HG03378 (cell line): Measurements from ENCODE around the gene UBE3C.
"Not testable (repeated sequence)": the region's sequence is repeated elsewhere in the genome, so short reads cannot be mapped to it uniquely, and the experiment has no call there.

Experiments
- ATAC-seq: cut with Tn5 transposase; IDR thresholded peaks from one replicate; pipeline ENCODE4 v1.9.1; 2021; ENCODE audit warnings: mild to moderate bottlenecking, moderate library complexity; ENCODE audit not compliant: unreplicated experiment

UBE3C gene

GRCh38 chr7:157234271-157234670 is 95.5 kb downstream of the UBE3C start:
- ATAC-seq: no peak

DNA sequence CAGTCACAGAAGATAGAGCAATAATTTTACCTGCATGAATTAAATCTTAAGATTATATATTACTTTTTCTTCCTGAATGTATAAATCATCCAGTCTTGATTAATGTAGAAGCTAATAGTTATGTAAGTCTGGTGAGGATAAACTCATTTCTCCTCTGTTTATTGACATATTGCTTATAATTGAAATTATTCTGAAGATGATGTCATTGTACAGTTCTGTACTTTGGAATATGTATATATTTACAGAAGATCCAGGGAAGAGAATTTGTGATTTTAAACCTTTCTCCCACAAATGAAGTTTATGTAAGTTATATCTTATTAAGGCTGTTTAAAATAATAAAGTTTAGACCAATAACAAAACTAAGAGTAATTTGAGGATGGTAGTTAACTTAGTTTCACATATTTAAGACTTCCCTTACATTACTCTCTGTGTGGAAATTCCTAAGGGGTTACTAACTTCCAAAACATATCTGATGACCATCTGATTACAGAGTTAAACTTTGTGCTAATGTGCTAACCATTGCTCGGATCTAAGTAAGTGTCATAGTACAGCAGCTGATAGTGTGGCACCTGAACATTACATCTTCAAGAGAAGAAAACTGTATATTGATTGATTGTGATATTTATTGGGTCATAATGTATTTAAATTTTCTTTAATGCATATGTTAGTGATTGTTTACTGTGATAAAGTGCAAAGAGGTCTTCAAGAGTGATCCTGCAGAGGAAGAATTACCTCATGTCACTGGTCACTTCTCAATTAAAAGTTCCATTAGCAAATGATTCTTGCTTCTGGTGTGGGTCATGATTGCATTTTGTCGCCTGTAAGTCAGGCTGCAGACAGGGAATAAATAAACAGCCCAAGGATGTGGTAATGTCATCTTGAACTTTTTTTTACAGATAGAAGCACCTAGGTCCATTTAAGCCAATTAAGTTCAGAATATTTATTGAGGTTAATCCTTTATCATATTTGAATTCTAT is 96.9 kb downstream of the UBE3C start:
- ATAC-seq: no peak

DNA sequence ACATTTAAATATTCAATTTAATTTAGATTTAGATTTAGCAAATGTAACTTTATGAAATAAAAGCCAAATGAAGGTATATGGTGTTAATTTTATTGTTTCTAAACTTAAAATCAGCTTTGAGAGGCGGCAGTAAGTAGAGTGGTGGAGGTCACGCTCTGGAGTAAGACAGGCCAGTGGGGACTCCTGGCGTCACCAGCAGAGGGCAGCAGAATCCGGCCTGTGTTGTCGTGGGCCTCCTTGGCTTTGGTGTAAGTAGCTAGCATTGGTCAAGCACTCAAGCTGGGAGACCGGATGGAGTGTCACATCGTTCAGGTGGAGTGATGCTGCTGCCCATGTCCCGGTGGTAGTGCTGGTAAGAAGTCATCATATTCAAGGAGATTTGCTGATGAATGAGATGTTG is 99.4 kb downstream of the UBE3C start:
- ATAC-seq: no peak

DNA sequence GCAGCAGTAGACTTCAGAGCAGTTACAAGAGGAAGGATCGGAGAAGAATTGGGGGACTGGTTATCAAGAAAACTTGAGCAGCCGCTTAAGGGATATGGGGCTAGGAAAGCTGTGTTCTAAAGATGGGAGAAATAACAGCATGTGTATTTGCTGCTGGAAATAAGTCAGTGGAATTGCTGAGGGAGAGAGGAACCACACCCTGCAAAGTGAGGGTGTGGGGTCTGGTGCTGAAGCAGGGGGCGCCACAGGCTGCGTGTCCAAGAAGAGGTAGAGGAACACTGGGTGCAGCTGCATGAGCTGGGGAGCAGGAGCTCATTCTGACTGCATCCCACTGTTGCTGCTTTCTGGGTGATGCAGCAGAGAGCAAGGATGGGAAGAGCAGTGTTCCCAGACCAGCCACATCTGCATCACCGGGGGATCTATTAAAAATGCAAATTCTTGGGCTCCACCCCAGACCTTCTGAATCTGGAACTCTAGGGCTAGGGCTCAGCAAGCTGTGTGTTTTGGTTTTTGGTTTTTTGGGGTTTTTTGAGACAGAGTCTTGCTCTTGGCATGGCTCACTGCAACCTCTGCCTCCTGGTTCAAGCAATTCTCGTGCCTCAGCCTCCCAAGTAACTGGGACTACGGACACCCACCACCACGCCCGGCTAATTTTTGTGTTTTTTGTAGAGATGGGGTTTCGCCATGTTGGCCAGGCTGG is 101.0 kb downstream of the UBE3C start:
- no peak for ATAC-seq

GRCh38 chr7:157241631-157242030 is 102.9 kb downstream of the UBE3C start:
- no peak for ATAC-seq

GRCh38 chr7:157244516-157245294 is 106.0 kb downstream of the UBE3C start:
- no peak for ATAC-seq

- ATAC-seq: no peak
Observed at GRCh38 chr7:157246052-157246451, 107.3 kb downstream of the UBE3C start.

- ATAC-seq: no peak
Observed at GRCh38 chr7:157248659-157249058, 109.9 kb downstream of the UBE3C start.

DNA sequence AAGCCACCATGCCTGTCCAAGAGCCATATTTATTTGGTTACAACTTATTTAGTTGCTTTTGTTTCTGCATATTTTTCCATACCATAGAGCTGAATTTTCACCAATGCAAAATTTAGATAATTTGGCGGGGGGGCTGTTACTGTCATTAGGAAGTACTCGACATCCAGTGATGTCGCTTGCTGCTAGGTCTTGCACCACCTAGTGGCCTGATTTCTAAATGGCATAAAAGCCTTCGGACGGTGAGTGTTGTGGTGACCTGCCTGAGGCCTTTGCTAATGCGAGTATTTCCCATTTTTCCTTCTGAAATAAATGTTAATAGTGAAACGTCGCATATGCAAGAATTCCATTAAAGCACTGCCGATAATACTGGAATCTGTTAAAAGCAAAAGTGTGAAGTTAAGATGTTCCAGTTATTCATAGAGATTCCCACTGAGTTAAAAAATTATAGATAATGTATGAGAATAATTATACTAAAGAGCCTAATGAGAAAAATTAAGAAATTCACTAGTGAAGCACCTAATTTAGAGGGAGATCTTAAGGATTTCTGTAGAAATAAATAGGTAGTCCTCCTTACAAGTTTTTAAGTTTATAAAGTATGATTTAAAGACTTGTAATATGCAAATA is 112.0 kb downstream of the UBE3C start:
- ATAC-seq: no peak

DNA sequence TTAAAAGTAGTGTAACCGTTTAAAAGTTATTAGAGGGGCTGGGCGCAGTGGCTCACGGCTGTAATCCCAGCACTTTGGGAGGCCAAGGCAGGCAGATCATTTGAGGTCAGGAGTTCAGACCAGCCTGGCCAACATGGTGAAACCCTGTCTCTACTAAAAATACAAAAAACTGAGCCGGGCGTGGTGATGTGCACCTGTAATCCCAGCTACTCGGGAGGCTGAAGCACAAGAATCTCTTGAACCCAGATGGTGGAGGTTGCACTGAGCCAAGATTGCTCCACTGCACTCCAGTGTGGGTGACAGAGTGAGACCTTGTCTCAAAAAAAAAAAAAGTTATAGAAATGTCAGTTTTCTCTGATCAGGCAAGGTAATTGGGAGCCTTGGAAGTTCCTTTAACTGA is 113.1 kb downstream of the UBE3C start:
- ATAC-seq: not testable (repeated sequence)

- ATAC-seq: no peak
Observed at GRCh38 chr7:157253850-157254249, 115.1 kb downstream of the UBE3C start.

DNA sequence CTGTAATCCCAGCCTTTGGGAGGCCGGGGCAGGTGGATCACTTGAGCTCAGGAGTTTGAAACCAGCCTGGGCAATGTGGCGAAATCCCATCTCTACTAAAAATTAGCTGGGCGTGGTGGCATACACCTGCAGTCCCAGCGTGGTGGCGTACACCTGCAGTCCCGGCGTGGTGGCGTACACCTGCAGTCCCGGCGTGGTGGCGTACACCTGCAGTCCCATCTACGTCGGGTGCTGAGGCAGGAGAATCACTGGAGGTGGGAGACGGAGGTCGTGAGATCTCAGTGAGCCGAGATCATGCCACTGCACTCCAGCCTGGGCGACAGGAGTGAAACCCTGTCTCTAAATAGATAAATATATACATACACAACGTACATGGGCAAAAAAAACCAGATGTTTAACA is 116.1 kb downstream of the UBE3C start:
- not testable (repeated sequence) for ATAC-seq

GRCh38 chr7:157255201-157255606 is 116.5 kb downstream of the UBE3C start:
- ATAC-seq: no peak

DNA sequence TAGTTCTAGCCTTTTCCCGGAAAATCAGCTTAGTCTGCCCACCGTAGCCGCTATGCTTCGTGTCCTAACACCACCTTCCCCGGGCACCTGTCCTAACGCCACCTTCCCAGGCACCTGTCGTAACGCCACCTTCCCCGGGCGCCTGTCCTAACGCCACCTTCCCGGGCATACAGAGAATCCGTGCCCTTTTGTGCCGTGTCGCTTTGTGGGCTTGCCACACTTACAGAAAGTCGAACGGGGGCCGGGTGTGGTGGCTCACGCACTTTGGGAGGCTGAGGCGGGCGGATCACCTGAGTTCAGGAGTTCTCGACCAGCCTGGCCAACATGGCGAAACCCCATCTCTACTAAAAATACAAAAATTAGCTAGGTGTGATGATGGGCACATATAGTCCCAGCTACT is 124.4 kb downstream of the UBE3C start:
- no peak for ATAC-seq

DNA sequence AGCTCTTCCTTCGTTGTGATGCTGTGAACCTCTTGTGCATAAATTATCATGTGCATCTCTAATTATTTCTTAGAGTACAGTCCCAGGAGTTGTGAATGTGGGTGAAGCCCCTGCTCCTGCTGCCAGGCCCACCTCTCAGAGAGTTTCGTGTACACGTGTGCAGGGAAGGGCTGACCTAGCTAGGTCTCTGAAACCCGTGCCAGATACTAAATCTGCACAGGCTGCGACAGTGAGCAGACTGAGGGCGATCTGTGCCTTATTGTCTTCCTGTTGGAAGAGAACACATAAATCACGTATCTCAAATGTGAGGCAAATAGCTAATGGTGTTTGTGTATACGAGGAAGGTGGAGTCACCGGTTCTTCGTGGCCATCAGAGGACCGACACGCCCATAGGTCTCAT is 126.3 kb downstream of the UBE3C start:
- no peak for ATAC-seq

GRCh38 chr7:157266272-157266671 is 127.5 kb downstream of the UBE3C start:
- ATAC-seq: no peak

DNA sequence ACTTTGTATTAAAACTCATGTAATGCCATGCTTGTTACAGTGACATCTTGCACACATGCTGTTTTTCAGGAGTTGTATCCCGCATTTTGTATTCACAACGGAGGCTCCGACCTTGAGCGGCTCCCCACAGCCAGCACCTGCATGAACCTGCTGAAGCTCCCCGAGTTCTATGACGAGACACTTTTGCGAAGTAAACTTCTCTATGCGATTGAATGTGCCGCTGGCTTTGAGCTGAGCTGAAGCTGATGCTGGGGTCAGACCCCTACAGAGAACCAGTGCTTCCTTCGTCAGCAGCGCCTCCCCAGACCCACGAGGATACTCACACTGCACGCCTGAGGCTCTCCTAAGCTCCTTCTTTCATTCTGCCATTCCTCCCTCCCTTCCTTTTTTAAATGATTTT is 128.8 kb downstream of the UBE3C start:
- ATAC-seq: no peak

DNA sequence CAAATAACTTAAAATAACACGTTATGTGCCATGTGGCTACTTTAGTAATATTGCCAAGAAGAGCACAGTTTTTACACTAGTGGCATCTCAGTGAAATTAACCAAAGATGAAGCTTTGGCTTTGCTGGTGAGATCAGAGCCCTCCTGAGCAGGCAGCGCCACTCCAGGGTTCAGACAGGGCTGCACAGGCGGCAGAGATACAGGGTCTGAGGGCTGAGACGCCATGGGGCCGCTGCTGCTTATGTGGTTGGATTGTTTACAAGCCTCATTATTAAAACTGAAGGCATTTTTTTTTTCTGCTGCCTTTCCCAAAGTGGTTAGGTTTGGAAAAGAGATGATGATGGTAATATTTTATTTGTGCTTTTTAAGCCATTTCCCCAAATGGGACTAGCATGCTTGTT is 129.2 kb downstream of the UBE3C start:
- no peak for ATAC-seq

DNA sequence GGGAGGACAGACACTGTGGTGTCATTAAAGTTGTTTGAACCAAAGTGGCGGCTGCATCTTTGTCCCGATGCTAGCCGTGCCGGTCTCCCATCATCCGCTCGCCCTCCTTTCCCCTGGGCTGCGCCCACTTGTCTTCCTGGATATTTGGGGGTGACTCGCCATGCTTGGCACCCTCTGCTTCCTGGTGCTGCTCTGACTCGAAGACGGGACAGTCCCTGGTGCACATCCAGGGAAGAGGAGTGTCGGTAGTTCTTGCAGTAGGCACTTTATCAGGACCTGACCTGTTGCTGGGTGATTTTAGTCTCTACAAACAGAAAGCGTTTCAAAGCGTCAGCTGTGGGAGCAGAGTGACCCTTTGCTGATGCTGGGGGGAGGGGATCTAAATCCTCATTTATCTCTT is 129.8 kb downstream of the UBE3C start:
- no peak for ATAC-seq

- ATAC-seq: no peak
Observed at GRCh38 chr7:157269341-157270059, 130.8 kb downstream of the UBE3C start.
